Naive thymus-derived CD4-positive, alpha-beta T cell (primary cell): ENCODE data around the gene CASP10. TPM values are rescaled to one million over a fixed set of nuclear protein-coding genes. Genes with fewer than 3 reads are reported as not detected.

Source experiments
- ATAC-seq: fragments of 150-1000 bp; cut with Tn5 transposase; 2 replicates; pipeline ENCODE4 v1.10.0; 2021; ENCODE audit warnings: mild to moderate bottlenecking, moderate library complexity
- CTCF ChIA-PET: fragments of 350-600 bp; sonication (Branson Sonifier 250); formaldehyde crosslinking; loops from one replicate; lab custom pipeline; 2021; ENCODE audit warnings: antibody characterized with exemption; lab: Charles Lee
- POLR2A ChIA-PET: fragments of 350-600 bp; sonication (Branson Sonifier 250); formaldehyde crosslinking; loops from one replicate; lab custom pipeline; 2021; ENCODE audit warnings: antibody characterized with exemption, inconsistent platforms; lab: Charles Lee
- DNase-seq, 9 donors: peaks; one replicate each; pipeline versions ENCODE4 v3.0.0 to v3.0.0-alpha.2; 2020 to 2022; ENCODE audit warnings: mixed read lengths in 1 of 9
- H3K27ac ChIP-seq: one replicate; pipeline ENCODE4 v1.7.0; 2013; ENCODE audit warnings: mild to moderate bottlenecking, low read depth, low read length, moderate library complexity
- H3K27me3 ChIP-seq, 2 donors: one replicate each; pipeline ENCODE4 v1.7.0; 2013; ENCODE audit warnings: low read length in 2 of 2, mild to moderate bottlenecking in 2 of 2, moderate library complexity in 2 of 2; ENCODE audit not compliant: control insufficient read depth in 2 of 2, insufficient read depth in 2 of 2
- H3K36me3 ChIP-seq, 3 experiments: 1 replicate in 2 of 3; 2 replicates in 1 of 3; pipeline ENCODE4 v1.7.0; 2013; ENCODE audit warnings: low read length in 3 of 3, mild to moderate bottlenecking in 3 of 3, moderate library complexity in 1 of 3; ENCODE audit not compliant: insufficient read depth in 3 of 3, control insufficient read depth in 2 of 3
- H3K4me1 ChIP-seq, 2 donors: one replicate each; pipeline ENCODE4 v1.7.0; 2013; ENCODE audit warnings: low read length in 2 of 2, mild to moderate bottlenecking in 2 of 2, moderate library complexity in 1 of 2; ENCODE audit not compliant: control insufficient read depth in 2 of 2, insufficient read depth in 2 of 2
- H3K4me3 ChIP-seq: 2 replicates; pipeline ENCODE4 v1.7.0; 2013; ENCODE audit warnings: mild to moderate bottlenecking, low read length
- H3K9me3 ChIP-seq, 3 experiments: 1 replicate in 2 of 3; 2 replicates in 1 of 3; pipeline ENCODE4 v1.7.0; 2013; ENCODE audit warnings: low read length in 3 of 3; ENCODE audit not compliant: control insufficient read depth in 2 of 3
- H3K27ac Mint-ChIP-seq, 9 donors: one replicate each; pipeline ENCODE4 v1.8.0; 2020 to 2022; ENCODE audit warnings: mixed read lengths in 9 of 9, mild to moderate bottlenecking in 8 of 9, moderate library complexity in 5 of 9, inconsistent platforms in 2 of 9
- H3K27me3 Mint-ChIP-seq, 5 donors: one replicate each; pipeline ENCODE4 v1.8.0; 2021 to 2022; ENCODE audit warnings: mixed read lengths in 5 of 5, mild to moderate bottlenecking in 1 of 5
- H3K36me3 Mint-ChIP-seq, 5 donors: one replicate each; pipeline ENCODE4 v1.8.0; 2020 to 2022; ENCODE audit warnings: mixed read lengths in 5 of 5, mild to moderate bottlenecking in 3 of 5, inconsistent platforms in 1 of 5
- H3K4me1 Mint-ChIP-seq, 7 donors: one replicate each; pipeline ENCODE4 v1.8.0; 2020 to 2022; ENCODE audit warnings: mixed read lengths in 7 of 7, mild to moderate bottlenecking in 3 of 7, inconsistent platforms in 1 of 7
- H3K4me3 Mint-ChIP-seq, 10 donors: one replicate each; pipeline ENCODE4 v1.8.0; 2020 to 2022; ENCODE audit warnings: mild to moderate bottlenecking in 10 of 10, mixed read lengths in 10 of 10, moderate library complexity in 6 of 10, inconsistent platforms in 2 of 10
- H3K9me3 Mint-ChIP-seq, 11 donors: one replicate each; pipeline ENCODE4 v1.8.0; 2020 to 2022; ENCODE audit warnings: mixed read lengths in 11 of 11, mild to moderate bottlenecking in 4 of 11, inconsistent platforms in 1 of 11, moderate library complexity in 1 of 11
- intact Hi-C, 2 donors: fragments of 100-400 bp; cut with micrococcal nuclease; formaldehyde crosslinking; loops; one replicate each; pipeline ENCODE4 v1.15.1; 2023
- polyA plus RNA-seq, 2 donors: library from polyadenylated mRNA; unstranded; fragments of 300-500 nt; fragmentation: Illumina TruSeq; gene quantifications; one replicate each; pipeline ENCODE4 v1.2.3, GENCODE V29; 2021
- total RNA-seq, 6 experiments: library from RNA in 5 of 6; stranded (reverse) in 5 of 6; gene quantifications; 1 replicate in 5 of 6; 2 replicates in 1 of 6; pipeline ENCODE4 v1.2.3 and lab custom pipeline; 2021 to 2026

CASP10 gene
- total and polyA plus RNA-seq, 7 experiments from 2014 or later: 15.9 to 49.8 (median 40.8) TPM

DNA sequence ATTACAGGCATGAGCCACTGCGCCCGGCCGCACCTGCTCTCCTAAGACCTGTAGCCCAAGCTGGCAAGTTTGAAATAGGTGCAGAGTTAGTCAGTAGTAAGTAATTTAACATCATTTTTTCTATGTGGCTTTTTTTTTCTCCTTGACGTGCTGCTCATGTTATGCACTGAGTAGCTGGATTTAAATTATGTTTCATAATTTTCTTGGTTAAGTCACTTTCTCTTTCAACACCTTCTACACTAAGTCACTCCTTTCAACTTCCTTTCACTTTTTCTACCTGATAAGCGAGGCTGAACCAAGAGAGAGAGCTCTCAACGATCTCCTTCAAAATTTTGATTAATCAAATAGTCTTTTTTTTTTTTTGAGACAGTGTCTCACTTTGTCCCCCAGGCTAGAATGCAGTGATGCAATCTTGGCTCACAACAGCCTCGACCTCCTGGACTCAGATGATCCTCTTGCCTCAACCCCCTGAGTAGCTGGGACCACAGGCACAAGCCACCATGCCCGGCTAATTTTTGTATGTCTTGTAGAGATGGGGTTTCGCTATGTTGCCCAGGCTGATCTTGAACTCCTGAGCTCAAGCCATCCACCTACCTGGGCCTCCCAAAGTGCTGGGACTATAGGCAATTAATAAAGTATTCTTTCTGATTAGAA is 90.5 kb downstream of the CASP10 start:
- DNase-seq (no peak), ATAC-seq (peak; percentile 52)
- intact Hi-C loops: loop anchor here in 1 of 2 donors (5.0 kb wide), 1 partner anchor 36 kb away; no protein-coding TSS in a partner anchor
- Histone ChIP-seq H3K4me1 (peaks cover 6 to 47% of the 10 kb centered on the region in 2 donors), H3K27me3 (no peaks in the 10 kb centered on the region), H3K36me3 (peaks cover 11 to 86% (median 62%) of the 10 kb centered on the region in 3 experiments), H3K27ac (peak overlapping the region; percentile 35), H3K4me3 (no peak overlapping the region), H3K9me3 (no peaks in the 10 kb centered on the region)
- H3K4me3 Mint-ChIP-seq: peak overlapping the region in 8 of 10 donors; percentile 2 to 53 (median 15)
- H3K36me3 Mint-ChIP-seq: peaks cover 17 to 64% (median 50%) of the 10 kb centered on the region in 5 donors
- POLR2A ChIA-PET: interaction anchor here (0.7 to 1.7 kb wide), 2 partner anchors 13 to 126 kb away, joined by 8 to 10 read pairs; partner anchors contain the start of gene CASP8
- H3K9me3 Mint-ChIP-seq: no peaks in the 10 kb centered on the region
- CTCF ChIA-PET: interaction anchor here (0.7 kb wide), 1 partner anchor 41 kb away, joined by 8 read pairs; no protein-coding TSS in a partner anchor
- H3K27me3 Mint-ChIP-seq: no peaks in the 10 kb centered on the region
- peak overlapping the region; percentile 58 to 86 (median 73) for H3K27ac Mint-ChIP-seq
- peaks cover 32 to 75% (median 64%) of the 10 kb centered on the region in 7 donors for H3K4me1 Mint-ChIP-seq

DNA sequence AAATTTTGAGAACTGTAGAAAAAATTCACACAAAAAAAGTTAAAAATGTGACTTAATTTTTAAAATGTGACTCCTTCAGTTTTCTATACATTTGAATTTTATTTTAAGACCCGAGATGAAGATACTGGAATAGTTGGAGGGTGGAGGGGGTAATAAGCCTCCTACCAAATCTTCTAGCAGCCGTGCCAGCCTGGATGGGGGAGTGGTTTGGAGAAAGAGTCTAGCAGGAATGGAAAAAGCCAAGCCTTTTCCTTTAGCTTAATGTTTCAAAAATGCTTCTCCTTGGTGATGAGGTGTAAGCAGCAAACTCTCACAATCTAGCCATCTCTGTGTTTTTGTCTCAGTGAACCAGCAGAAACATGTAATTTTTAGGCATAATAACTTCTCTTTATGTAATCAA is 92.1 kb downstream of the CASP10 start:
- Mint-ChIP-seq H3K27me3 (no peaks in the 10 kb centered on the region), H3K4me1 (peaks cover 33 to 75% (median 62%) of the 10 kb centered on the region in 7 donors), H3K27ac (peak overlapping the region in 8 of 9 donors; percentile 41 to 85 (median 69)), H3K4me3 (no peak overlapping the region), H3K36me3 (peaks cover 24 to 68% (median 51%) of the 10 kb centered on the region in 5 donors), H3K9me3 (no peaks in the 10 kb centered on the region)
- ATAC-seq: no peak
- ChIA-PET POLR2A (interaction anchor here (0.6 to 1.4 kb wide), 5 partner anchors 10 to 595 kb away, joined by 3 to 5 read pairs (median 3); partner anchors contain the start of gene CASP8), CTCF (interaction anchor here (2.9 kb wide), 1 partner anchor 42 kb away, joined by 11 read pairs; no protein-coding TSS in a partner anchor)
- H3K4me3 ChIP-seq: no peak overlapping the region
- peaks cover 0 to 31% of the 10 kb centered on the region in 2 donors for H3K4me1 ChIP-seq
- H3K27ac ChIP-seq: peak overlapping the region; percentile 17
- intact Hi-C loops: loop anchor here in 1 of 2 donors (1.0 to 5.0 kb wide), 3 partner anchors 17 to 93 kb away; partner anchors contain the start of gene CASP10
- H3K27me3 ChIP-seq: no peaks in the 10 kb centered on the region
- DNase-seq: no peak
- peaks cover 14 to 87% (median 56%) of the 10 kb centered on the region in 3 experiments for H3K36me3 ChIP-seq
- H3K9me3 ChIP-seq: no peaks in the 10 kb centered on the region

DNA sequence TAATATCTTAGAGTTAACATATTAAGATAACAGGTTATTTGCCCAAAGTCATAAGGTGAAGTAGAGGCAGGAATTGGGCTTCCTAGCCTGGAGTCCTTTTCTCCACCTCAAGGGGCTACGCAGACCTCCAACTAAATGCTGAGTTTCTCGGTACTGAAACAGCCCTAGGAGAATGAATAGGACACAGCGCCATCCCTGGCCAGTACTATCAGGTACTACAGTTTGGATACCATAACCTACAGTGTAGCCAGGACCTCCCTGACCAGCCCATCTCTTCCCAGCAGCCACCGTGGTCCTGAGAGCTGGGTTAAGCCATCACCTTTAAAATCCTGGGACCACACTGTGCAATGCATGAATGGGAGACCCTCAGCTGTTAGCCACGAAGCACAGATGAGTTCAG is 93.0 kb downstream of the CASP10 start:
- intact Hi-C loops: loop anchor here (1.0 to 5.0 kb wide), 4 partner anchors 13 to 94 kb away; partner anchors contain the start of gene CASP10 (in 1 of the 2)
- peaks cover 29 to 71% (median 55%) of the 10 kb centered on the region in 5 donors for H3K36me3 Mint-ChIP-seq
- no peaks in the 10 kb centered on the region for H3K27me3 Mint-ChIP-seq

DNA sequence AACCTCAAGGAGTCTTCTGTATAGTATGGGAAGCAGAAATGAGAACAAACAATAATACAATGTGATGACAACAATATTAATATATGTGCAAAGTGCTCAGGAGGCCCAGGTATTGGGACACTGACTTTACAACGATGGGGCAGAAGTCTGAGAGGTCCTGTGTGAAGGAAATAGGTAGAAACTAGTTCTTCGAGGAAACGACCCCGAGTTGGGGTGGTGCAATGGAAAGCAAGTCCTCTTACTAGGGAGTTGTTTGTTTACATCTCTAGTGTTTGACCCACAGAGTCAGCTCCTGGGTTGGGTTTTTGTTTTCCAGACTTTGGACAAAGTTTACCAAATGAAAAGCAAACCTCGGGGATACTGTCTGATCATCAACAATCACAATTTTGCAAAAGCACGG is 93.6 kb downstream of the CASP10 start:
- no peaks in the 10 kb centered on the region for H3K9me3 ChIP-seq
- H3K4me3 ChIP-seq: no peak overlapping the region
- intact Hi-C loops: loop anchor here (2.0 to 5.0 kb wide), 2 partner anchors 14 to 94 kb away; partner anchors contain the start of gene CASP10 (in 1 of the 2)
- peaks cover 13 to 78% (median 56%) of the 10 kb centered on the region in 3 experiments for H3K36me3 ChIP-seq
- Mint-ChIP-seq H3K9me3 (no peaks in the 10 kb centered on the region), H3K27me3 (no peaks in the 10 kb centered on the region), H3K4me3 (no peak overlapping the region), H3K4me1 (peaks cover 29 to 68% (median 54%) of the 10 kb centered on the region in 7 donors), H3K27ac (peak overlapping the region in 8 of 9 donors; percentile 15 to 82 (median 64)), H3K36me3 (peaks cover 26 to 75% (median 56%) of the 10 kb centered on the region in 5 donors)
- POLR2A ChIA-PET: interaction anchor here (0.8 to 5.6 kb wide), 2 partner anchors 9 to 16 kb away, joined by 3 to 33 read pairs; partner anchors contain the start of gene CASP8
- peaks cover 0 to 18% of the 10 kb centered on the region in 2 donors for H3K4me1 ChIP-seq
- no peak for DNase-seq
- CTCF ChIA-PET: interaction anchor here (0.7 to 2.9 kb wide), 2 partner anchors 28 to 43 kb away, joined by 4 to 11 read pairs; no protein-coding TSS in a partner anchor
- no peak for ATAC-seq
- no peak overlapping the region for H3K27ac ChIP-seq
- H3K27me3 ChIP-seq: no peaks in the 10 kb centered on the region

More for the DNA sequence above, 93.0 kb downstream of the CASP10 start:
- H3K4me3 Mint-ChIP-seq: no peak overlapping the region
- H3K4me1 Mint-ChIP-seq: peaks cover 35 to 73% (median 59%) of the 10 kb centered on the region in 7 donors
- Histone ChIP-seq H3K4me1 (peaks cover 0 to 22% of the 10 kb centered on the region in 2 donors), H3K9me3 (no peaks in the 10 kb centered on the region), H3K27ac (no peak overlapping the region), H3K27me3 (no peaks in the 10 kb centered on the region), H3K4me3 (no peak overlapping the region), H3K36me3 (peaks cover 14 to 83% (median 61%) of the 10 kb centered on the region in 3 experiments)
- ATAC-seq (peak; percentile 40), DNase-seq (no peak)
- ChIA-PET CTCF (interaction anchor here (2.9 kb wide), 1 partner anchor 43 kb away, joined by 11 read pairs; no protein-coding TSS in a partner anchor), POLR2A (interaction anchor here (0.9 to 1.2 kb wide), 2 partner anchors 16 to 39 kb away, joined by 3 read pairs; no protein-coding TSS in a partner anchor)
- H3K27ac Mint-ChIP-seq: peak overlapping the region in 8 of 9 donors; percentile 41 to 82 (median 64)
- no peaks in the 10 kb centered on the region for H3K9me3 Mint-ChIP-seq

Other genes with a start within 250 kb of the CASP10 start
- gene ORC2, start 219.5 kb upstream of the CASP10 start, total RNA-seq: 10 to 100 TPM; 29.8 to 78.0 (median 56.2) TPM
- 10 to 100 TPM in 1 of 2 donors, 1 to 10 TPM in 1; 9.7 to 10.0 TPM for gene ORC2, start 219.5 kb upstream of the CASP10 start, polyA plus RNA-seq
- 10 to 100 TPM; 34.8 to 38.3 (median 36.1) TPM for gene HYCC2, start 111.5 kb upstream of the CASP10 start, total RNA-seq
- gene HYCC2, start 111.5 kb upstream of the CASP10 start, polyA plus RNA-seq: 10 to 100 TPM; 20.8 to 27.0 TPM
- 100 to 1,000 TPM in 1 of 5 experiments, 10 to 100 TPM in 4; 18.3 to 109 (median 38.3) TPM for gene NDUFB3, start 111.1 kb upstream of the CASP10 start, total RNA-seq
- 100 to 1,000 TPM; 246 to 361 TPM for gene NDUFB3, start 111.1 kb upstream of the CASP10 start, polyA plus RNA-seq
- 100 to 1,000 TPM; 168 to 253 (median 185) TPM for gene CFLAR, start 67.0 kb upstream of the CASP10 start, total RNA-seq
- gene CFLAR, start 67.0 kb upstream of the CASP10 start, polyA plus RNA-seq: 10 to 100 TPM; 63.9 to 95.7 TPM
- 100 to 1,000 TPM in 3 of 5 experiments, 10 to 100 TPM in 2; 84.9 to 159 (median 150) TPM for gene CASP8, start 77.4 kb downstream of the CASP10 start, total RNA-seq
- gene CASP8, start 77.4 kb downstream of the CASP10 start, polyA plus RNA-seq: 10 to 100 TPM; 38.9 to 78.1 TPM
- 1 to 10 TPM; 3.9 to 9.5 (median 7.4) TPM for gene FLACC1, start 174.2 kb downstream of the CASP10 start, total RNA-seq
- gene FLACC1, start 174.2 kb downstream of the CASP10 start, polyA plus RNA-seq: 1 to 10 TPM; 3.1 to 3.7 TPM